IPS DF 19.7 (cell line): Measurements from ENCODE around the gene SFT2D3.
A peak's percentile ranks its signal among the peaks of the same experiment; 100 is the strongest.

ENCODE experiments used
- DNase-seq: peaks from one replicate; pipeline ENCODE4 v3.0.0-alpha.2; 2013; ENCODE audit warnings: low read depth, low spot score

The SFT2D3 gene

DNA sequence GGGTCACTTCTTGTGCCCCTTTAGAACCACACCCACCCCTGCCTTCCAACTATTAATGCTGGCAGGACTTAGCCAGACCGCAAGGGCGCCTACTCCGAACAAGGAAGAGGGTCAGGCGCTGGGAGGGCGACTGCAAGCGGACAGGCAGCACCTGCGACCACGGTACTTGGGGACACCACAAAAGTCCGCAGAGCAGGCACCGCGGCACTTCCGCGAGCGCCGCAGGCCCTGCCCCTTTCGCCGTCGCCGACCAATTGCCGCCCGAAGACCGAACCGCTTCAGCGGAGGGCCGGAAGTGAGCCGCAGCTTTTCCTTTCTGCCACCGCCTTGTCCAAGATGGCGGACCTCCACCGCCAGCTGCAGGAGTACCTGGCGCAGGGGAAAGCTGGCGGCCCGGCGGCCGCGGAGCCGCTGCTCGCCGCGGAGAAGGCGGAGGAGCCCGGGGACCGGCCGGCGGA is at the start of gene SFT2D3:
Gene SFT2D3 (plus strand): TSS at position 305 of the 458 bp plus-strand sequence. CDS start 32 bp downstream, at position 337.
- DNase-seq, result peak; percentile 91

GRCh38 chr2:127651971-127652550 is 49.2 kb upstream of the SFT2D3 start:
- no peak for DNase-seq

DNA sequence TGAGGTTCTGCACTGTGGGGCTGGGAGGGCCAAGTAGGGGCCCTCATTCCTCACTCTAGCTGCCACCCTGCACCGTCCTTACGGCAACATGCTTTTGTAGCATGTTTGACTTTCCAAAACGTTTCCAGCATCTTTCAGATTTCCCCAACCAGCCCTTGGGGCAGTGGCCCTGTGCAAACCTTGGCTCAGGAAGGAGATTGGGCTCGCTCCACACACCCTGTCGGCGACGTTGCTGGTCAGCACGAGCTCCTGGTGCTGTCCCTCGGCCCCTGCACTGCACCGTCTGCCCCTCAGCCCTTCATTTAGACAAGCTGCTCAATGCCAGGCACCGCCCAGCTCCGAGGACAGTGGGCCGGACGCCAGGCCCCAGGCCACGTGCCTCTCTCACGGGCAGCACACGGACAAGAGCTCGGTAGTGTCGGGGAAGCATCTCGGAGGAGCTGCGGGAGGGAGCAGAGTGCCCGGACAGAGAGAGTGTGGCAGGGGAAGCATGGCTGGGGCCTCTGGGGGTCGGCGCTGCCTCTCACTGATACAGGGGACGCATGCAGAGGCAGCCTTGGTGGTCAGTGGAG is 48.4 kb upstream of the SFT2D3 start:
- no peak for DNase-seq

GRCh38 chr2:127653421-127654083 is 47.7 kb upstream of the SFT2D3 start:
- no peak for DNase-seq

DNA sequence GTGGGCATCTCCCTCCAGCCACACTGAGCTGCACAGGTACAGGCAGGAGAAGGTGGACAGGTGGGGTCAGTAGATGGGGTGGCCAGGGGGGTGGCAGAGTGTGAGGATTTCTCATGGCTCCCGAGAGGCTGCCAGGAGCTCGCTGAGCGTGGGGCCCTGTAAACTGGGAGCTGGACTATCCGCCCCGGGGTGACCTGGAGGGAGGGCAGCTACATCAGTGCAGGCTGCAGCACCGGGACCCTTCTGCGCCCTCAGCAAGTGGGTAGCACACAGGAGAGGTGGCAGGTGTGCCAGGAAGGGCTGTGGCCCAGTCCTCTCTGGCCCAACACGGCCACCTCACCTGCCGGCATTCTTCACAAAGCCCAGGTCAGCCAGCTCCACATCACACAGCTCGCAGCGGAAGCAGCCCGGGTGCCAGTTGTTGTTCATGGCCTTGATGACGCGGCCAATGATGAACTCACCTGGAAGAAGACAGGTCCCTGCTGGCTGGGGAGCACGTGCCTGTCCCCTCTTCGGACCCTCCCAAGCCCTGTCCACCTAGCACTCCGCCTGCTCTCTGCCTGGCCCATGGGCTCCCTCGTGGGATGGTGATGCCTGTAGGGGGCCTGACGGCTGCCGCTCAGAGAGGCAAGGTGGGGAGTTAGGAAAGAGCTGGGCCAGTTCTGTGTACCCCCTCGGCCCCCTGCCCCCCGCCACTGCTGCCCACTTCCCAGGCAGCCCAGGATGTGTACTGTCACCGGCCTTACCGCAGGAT is 47.0 kb upstream of the SFT2D3 start:
- DNase-seq, result no peak

GRCh38 chr2:127654838-127655175 is 46.5 kb upstream of the SFT2D3 start:
- DNase-seq, result no peak

GRCh38 chr2:127655209-127656073 is 45.9 kb upstream of the SFT2D3 start:
- DNase-seq, result no peak

- no peak for DNase-seq
These were observed 44.6 kb upstream of the SFT2D3 start for GRCh38 chr2:127656569-127657231.

- DNase-seq, result no peak
These were observed 44.1 kb upstream of the SFT2D3 start for GRCh38 chr2:127657232-127657595.

GRCh38 chr2:127658146-127658545 is 43.2 kb upstream of the SFT2D3 start:
- DNase-seq, result no peak

DNA sequence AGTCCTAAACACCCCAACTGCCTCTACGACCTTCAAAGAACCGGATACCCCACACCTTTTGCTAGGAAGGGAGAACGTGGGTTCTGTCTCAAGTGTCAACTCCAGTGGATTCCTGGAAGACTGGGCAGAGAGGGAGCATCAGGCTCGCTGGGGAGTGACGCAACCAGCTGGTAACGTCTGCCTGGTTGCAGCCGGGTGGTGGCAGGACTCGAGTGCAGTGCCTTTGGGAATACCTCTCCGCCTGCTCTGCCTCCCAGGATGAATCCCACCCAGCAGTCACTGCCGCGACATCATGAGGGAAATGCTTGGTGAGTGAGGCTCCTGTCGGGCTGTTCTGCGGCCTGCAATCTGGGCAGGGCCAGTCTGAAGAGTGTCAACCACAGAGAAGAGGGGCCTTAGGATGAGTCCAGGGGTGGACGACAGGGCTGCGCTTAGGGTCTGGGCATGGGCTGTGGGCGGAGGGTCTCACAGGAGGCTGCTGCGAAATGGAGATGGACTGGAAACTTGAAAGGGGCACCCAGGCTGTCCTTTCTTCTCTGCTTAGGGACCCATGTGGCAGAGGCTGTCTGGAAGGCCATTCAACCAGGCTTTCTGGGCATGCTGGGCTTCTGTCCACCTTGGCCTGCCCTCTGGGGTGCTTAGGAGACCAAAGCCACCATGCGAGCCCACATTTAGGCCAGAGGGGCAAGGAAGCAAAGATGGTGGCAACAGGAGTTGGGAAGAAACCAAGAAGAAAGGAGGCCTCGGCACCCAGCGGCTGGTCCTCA is 42.5 kb upstream of the SFT2D3 start:
- no peak for DNase-seq

DNA sequence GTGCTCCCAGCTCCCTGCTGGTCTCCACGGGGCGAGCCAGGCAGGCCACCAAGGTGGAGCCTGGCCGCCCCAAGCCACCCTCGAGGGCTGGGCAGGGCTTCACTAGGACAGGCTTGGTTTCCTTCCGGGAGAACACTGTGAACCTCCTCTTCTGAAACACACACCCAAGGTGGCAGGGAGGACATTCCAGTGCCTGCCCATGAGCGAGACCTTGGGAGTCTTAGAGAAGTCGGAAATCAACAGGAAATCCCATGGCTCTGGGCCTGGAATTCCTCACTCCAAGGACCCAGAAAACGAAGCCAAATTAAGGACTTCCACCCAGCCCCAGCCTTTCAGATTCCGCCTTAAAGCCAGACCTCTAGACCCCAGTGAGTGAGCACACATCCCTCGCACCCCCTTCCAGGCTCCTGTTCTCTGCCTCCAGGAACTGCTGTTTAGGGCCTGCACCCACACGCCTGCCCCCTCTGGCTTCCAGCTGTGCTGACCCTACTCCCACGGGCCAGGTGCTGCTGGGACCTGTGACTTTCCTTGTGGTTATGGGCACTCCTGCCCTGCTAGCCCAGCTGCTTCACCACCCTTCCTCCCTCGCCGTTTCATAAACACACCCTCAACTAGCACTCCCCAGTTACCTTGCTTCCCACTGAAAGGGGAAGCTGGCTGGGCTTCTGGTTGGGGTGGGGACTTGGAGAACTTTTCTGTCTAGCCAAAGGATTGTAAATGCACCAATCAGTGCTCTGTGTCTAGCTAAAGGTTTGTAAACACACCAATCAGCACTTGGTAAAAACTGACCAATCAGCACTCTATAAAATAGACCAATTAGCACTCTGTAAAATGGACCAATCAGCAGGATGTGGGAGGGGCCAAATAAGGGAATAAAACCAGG is 41.6 kb upstream of the SFT2D3 start:
- no peak for DNase-seq

GRCh38 chr2:127660291-127660578 is 41.1 kb upstream of the SFT2D3 start:
- no peak for DNase-seq

DNA sequence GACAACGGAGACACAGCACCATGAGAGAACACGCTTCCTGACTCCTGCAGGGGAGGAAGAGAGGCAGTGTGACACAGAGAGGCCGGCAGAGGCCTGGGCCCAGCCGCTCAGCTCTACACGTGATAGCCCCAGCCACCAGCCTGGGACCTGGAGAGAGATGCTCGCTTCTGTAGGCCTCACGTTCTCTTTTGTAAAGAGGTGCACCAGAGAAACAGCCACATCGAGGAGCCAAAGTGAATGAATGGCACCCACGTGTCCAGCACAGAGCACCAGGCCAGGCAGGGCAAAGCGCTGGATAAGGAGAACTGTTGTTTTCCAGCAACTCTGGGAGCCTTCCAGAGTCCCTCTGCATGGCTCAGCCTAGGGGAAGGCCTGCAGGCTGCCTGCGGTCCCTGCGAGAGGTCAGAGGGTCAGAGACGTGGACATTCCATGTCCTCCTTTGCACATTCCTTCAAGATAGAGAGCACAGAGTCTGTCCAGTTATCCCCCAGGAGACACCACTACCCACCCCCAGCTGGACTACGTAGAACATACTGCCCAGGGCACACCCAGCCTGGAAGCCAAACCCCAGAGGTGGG is 40.1 kb upstream of the SFT2D3 start:
- DNase-seq, result no peak

GRCh38 chr2:127661949-127662510 is 39.3 kb upstream of the SFT2D3 start:
- no peak for DNase-seq

- DNase-seq, result no peak
These were observed 38.2 kb upstream of the SFT2D3 start for GRCh38 chr2:127662937-127663565.

- no peak for DNase-seq
These were observed 37.7 kb upstream of the SFT2D3 start for GRCh38 chr2:127663566-127664064.
